Measurements from ENCODE around the gene TCF7L1.
A peak's percentile ranks its signal among the peaks of the same experiment; 100 is the strongest.

TCF7L1 gene

DNA sequence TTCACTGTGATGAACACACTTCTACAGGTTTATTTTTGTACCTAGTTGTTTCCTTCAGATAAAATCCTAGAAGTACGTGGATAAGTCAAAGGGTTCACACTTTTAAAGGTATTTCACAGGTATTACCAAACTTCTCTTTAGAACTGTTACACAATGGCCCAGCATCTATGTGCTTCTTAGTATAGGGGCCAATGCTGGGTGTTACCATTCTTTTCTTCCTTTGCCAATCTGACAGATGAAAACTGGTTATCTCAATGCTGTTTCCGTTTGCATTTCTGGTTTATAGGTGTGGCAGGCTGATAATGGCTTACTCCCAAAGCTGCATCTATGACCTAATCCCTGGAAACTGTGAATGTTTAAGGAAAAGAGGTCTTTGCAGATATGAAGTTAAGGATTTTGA is 2.8 kb upstream of the TCF7L1 start:
- H3K4me3 ChIP-seq (ENCODE audit: control insufficient read depth, low read depth, low read length), result no peak overlapping the region
- DNase-seq (ENCODE audit: low read depth), result no peak
- TF ChIP-seq, protein P1, sequence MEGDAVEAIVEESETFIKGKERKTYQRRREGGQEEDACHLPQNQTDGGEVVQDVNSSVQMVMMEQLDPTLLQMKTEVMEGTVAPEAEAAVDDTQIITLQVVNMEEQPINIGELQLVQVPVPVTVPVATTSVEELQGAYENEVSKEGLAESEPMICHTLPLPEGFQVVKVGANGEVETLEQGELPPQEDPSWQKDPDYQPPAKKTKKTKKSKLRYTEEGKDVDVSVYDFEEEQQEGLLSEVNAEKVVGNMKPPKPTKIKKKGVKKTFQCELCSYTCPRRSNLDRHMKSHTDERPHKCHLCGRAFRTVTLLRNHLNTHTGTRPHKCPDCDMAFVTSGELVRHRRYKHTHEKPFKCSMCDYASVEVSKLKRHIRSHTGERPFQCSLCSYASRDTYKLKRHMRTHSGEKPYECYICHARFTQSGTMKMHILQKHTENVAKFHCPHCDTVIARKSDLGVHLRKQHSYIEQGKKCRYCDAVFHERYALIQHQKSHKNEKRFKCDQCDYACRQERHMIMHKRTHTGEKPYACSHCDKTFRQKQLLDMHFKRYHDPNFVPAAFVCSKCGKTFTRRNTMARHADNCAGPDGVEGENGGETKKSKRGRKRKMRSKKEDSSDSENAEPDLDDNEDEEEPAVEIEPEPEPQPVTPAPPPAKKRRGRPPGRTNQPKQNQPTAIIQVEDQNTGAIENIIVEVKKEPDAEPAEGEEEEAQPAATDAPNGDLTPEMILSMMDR (IDR thresholded peaks at IDR 0.05; ENCODE audit: control insufficient read depth, insufficient read depth, low read depth, low read length, missing control alignments), result no peak

DNA sequence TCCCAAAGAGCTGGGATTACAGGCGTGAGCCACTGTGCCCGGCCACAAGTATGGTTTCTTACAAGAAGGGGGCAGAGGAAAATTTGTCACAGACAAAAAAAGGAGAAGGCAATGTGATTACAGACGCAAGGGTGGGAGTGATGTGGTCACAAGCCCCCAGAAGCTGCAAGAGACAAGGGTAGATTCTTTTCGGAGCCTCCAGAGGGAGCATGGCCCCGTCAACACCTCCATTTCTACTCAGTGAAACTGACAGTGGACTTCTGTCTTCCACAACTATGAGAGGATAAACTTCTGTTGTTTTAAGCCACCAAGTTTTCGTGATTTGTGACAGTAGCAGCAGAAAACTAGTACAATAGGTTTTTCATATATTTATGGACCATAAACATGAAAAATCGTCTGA is 2.1 kb upstream of the TCF7L1 start:
- TF ChIP-seq, protein P1 (IDR thresholded peaks at IDR 0.05; ENCODE audit: control insufficient read depth, insufficient read depth, low read depth, low read length, missing control alignments), result peak; percentile 69
- no peak overlapping the region for H3K4me3 ChIP-seq (ENCODE audit: control insufficient read depth, low read depth, low read length)
- no peak for DNase-seq (ENCODE audit: low read depth)

DNA sequence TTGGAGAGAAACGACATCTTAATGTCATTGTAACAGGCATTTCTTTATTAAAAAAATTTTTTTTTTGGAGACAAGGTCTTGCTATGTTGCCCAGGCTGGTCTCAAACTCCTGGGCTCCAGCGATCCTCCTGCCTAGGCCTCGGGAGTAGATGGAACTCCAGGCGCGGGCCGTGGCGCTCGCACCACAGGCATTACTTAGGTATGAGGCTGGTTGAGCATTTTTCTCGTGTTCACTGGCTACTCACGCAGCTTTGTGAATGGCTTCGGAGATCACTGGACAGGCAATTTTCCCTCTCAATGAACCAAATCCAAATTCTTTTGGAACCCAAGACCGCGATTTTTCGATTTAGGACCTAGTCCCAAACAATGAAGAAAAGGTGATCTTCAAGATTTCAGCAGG is 795 bp upstream of the TCF7L1 start:
- H3K4me3 ChIP-seq (ENCODE audit: control insufficient read depth, low read depth, low read length), result peak overlapping the region; percentile 76
- TF ChIP-seq, protein P1 (IDR thresholded peaks at IDR 0.05; ENCODE audit: control insufficient read depth, insufficient read depth, low read depth, low read length, missing control alignments), result no peak
- DNase-seq (ENCODE audit: low read depth), result no peak

DNA sequence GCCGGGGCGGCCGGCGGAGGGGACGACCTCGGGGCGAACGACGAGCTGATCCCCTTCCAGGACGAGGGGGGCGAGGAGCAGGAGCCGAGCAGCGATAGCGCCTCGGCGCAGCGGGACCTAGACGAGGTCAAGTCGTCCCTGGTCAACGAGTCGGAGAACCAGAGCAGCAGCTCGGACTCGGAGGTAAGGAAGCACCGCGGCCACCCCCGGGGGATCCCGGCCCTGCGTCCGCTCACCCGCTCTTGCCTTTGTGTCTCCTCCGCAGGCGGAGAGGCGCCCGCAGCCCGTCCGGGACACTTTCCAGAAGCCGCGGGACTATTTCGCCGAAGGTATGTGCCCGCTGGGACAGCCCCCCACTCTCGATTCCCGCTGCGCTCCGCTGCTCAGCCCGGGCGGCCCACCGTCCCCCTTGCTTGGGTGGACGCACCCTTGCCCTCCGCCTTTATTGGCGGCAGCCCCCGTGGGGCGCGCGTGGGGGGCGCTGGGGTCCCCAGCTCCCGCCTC is 611 bp downstream of the TCF7L1 start:
- H3K4me3 ChIP-seq (ENCODE audit: control insufficient read depth, low read depth, low read length), result peak overlapping the region; percentile 76
- TF ChIP-seq, protein P1 (IDR thresholded peaks at IDR 0.05; ENCODE audit: control insufficient read depth, insufficient read depth, low read depth, low read length, missing control alignments), result no peak
- no peak for DNase-seq (ENCODE audit: low read depth)

DNA sequence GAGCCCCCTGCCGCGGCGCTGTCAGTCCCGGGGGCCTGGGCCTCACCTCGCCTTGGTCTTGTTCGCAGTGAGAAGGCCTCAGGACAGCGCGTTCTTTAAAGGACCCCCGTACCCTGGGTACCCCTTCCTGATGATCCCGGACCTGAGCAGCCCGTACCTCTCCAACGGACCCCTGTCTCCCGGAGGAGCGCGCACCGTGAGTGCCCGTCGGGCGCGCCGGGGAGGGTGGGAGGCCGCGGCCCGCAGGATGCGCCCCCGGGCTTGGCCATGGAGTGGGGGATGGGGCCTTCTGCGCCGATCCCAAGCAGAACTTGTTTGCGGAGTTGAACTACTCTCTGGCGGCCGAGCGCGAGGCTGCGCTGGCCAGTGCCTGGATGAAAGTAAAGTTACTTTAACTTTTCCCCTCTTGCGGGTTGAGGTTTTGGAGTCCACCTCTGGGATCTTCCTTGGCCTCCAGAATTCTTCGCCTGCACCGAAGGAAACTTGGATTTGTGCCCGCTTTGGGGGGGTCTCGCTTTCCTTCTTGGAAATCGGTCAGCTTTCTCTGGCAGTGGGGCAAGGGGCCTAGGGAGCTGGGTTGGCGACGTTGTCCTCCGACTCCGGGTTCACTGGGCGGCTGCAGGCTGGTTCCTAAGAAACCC is 1.2 kb downstream of the TCF7L1 start:
- no peak for DNase-seq (ENCODE audit: low read depth)
- TF ChIP-seq, protein P1 (IDR thresholded peaks at IDR 0.05; ENCODE audit: control insufficient read depth, insufficient read depth, low read depth, low read length, missing control alignments), result no peak
- H3K4me3 ChIP-seq (ENCODE audit: control insufficient read depth, low read depth, low read length), result peak overlapping the region; percentile 76

DNA sequence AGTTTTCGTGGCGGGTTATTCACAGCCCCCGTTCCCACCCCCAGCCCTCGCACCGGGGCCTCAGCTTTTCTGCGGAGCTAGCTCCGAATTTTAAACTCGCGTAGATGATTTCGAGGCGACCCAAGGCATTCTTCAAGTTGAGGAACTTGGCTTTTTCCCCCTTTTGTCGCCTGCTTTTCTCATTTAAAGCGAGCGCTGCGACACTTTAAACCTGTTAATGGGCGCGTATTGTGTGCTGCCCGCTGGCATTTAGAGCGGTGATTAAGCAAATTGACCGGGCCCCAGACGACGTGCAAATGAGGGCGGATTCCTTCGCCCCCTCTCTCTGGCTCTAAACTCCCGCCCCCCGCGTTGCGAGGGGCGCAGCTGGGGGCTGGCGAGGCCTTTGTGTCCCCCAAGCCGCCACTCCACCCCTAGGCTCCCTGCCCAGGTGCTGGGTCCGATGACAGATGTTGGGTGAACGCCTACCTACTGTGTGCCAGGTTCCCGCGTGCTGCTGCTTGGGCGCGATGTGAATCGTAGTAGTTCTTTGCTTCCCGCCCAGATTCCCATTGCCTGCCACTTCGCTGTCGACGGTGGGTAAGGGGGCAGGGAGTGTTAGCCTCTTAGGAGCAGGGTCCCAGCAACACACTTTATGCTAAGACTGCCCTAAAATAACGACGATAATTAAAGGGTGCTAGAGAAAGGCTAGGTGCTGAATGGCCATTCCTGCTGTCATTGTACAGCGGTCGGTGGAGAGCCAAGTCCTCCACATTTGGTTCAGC is 1.9 kb downstream of the TCF7L1 start:
- no peak for DNase-seq (ENCODE audit: low read depth)
- TF ChIP-seq, protein P1 (IDR thresholded peaks at IDR 0.05; ENCODE audit: control insufficient read depth, insufficient read depth, low read depth, low read length, missing control alignments), result no peak
- H3K4me3 ChIP-seq (ENCODE audit: control insufficient read depth, low read depth, low read length), result peak overlapping the region; percentile 76
